Neural cell (in vitro differentiated cells): ENCODE data around the gene LPA. TPM values are rescaled to one million over a fixed set of nuclear protein-coding genes. Genes with fewer than 3 reads are reported as not detected.

ENCODE experiments used
- H2AFZ ChIP-seq: fragments of 200-600, 300-800 bp; sonication (generic), shearing (Covaris generic); 2 replicates; pipeline ENCODE4 v1.6.0; 2014; ENCODE audit warnings: low read depth, mild to moderate bottlenecking, antibody characterized with exemption, low read length, moderate library complexity
- H3F3A ChIP-seq: fragments of 200-600 bp; shearing (Covaris generic); 2 replicates; pipeline ENCODE4 v1.6.1; 2016; ENCODE audit warnings: mild to moderate bottlenecking, moderate library complexity, mixed read lengths, antibody characterized with exemption, low read length; ENCODE audit not compliant: insufficient read depth, poor library complexity, severe bottlenecking
- H3K27ac ChIP-seq: fragments of 200-600, 300-800 bp; sonication (generic), shearing (Covaris generic); 2 replicates; pipeline ENCODE4 v1.5.1; 2014; ENCODE audit warnings: mild to moderate bottlenecking, low read length, moderate library complexity
- H3K27me3 ChIP-seq: fragments of 300-800, 200-600 bp; sonication (generic), shearing (Covaris generic); 2 replicates; pipeline ENCODE4 v1.6.0; 2014; ENCODE audit warnings: mild to moderate bottlenecking, low read depth, low read length, moderate library complexity; ENCODE audit not compliant: insufficient read depth
- H3K36me3 ChIP-seq: fragments of 300-800, 200-600 bp; sonication (generic), shearing (Covaris generic); 2 replicates; pipeline ENCODE4 v1.5.1; 2014; ENCODE audit warnings: mild to moderate bottlenecking, antibody characterized with exemption, low read length, moderate library complexity; ENCODE audit not compliant: insufficient read depth
- H3K4me2 ChIP-seq: fragments of 300-800, 200-600 bp; sonication (generic), shearing (Covaris generic); 2 replicates; pipeline ENCODE4 v1.6.0; 2014; ENCODE audit warnings: mild to moderate bottlenecking, low read length
- H3K4me3 ChIP-seq: fragments of 300-800, 200-600 bp; sonication (generic), shearing (Covaris generic); 2 replicates; pipeline ENCODE4 v1.5.1; 2014; ENCODE audit warnings: mild to moderate bottlenecking, low read length, moderate library complexity
- H3K79me2 ChIP-seq: fragments of 200-600 bp; shearing (Covaris generic); replicated peaks from 2 replicates; pipeline ENCODE4 v1.6.0; 2014; ENCODE audit warnings: mild to moderate bottlenecking, low read length, moderate library complexity; ENCODE audit not compliant: insufficient read depth
- H3K9ac ChIP-seq: fragments of 300-800, 200-600 bp; sonication (generic), shearing (Covaris generic); 2 replicates; pipeline ENCODE4 v1.6.1; 2016; ENCODE audit warnings: mild to moderate bottlenecking, low read length, mixed read lengths
- H3K9me2 ChIP-seq: fragments of 200-600 bp; shearing (Covaris generic); 2 replicates; pipeline ENCODE4 v1.6.1; 2016; ENCODE audit warnings: mild to moderate bottlenecking, low read length, mixed read lengths; ENCODE audit not compliant: insufficient read depth
- H3K9me3 ChIP-seq: fragments of 200-600, 300-800 bp; sonication (generic), shearing (Covaris generic); 2 replicates; pipeline ENCODE4 v1.6.1; 2016; ENCODE audit warnings: mild to moderate bottlenecking, mixed run types, low read length, moderate library complexity, mixed read lengths
- H4K20me1 ChIP-seq: fragments of 200-600 bp; shearing (Covaris generic); 2 replicates; pipeline ENCODE4 v1.6.1; 2016; ENCODE audit warnings: mild to moderate bottlenecking, mixed run types; ENCODE audit not compliant: insufficient read depth
- CTCF ChIP-seq: fragments of 450-650 bp; IDR thresholded peaks from 2 replicates; pipeline ENCODE4 v1.5.1; 2014; ENCODE audit warnings: antibody characterized with exemption, mild to moderate bottlenecking, moderate library complexity; ENCODE audit not compliant: poor library complexity, severe bottlenecking
- EP300 ChIP-seq: fragments of 450-650 bp; conservative IDR thresholded peaks from 2 replicates; pipeline ENCODE4 v1.6.1; 2014; ENCODE audit warnings: antibody characterized with exemption, mild to moderate bottlenecking, moderate library complexity; ENCODE audit not compliant: poor library complexity, severe bottlenecking
- EZH2 ChIP-seq: fragments of 200-600, 300-800 bp; shearing (Covaris generic), sonication (generic); IDR thresholded peaks from 2 replicates; pipeline ENCODE4 v1.6.1; 2014; ENCODE audit warnings: antibody characterized with exemption, low read length, borderline replicate concordance, mild to moderate bottlenecking; ENCODE audit not compliant: insufficient read depth, poor library complexity, severe bottlenecking
- MXI1 ChIP-seq: fragments of 450-650 bp; conservative IDR thresholded peaks from 2 replicates; pipeline ENCODE4 v1.6.1; 2014; ENCODE audit warnings: antibody characterized with exemption, mild to moderate bottlenecking; ENCODE audit not compliant: poor library complexity, severe bottlenecking
- POLR2AphosphoS5 ChIP-seq: IDR thresholded peaks from 2 replicates; pipeline ENCODE4 v1.6.1; 2012
- RAD21 ChIP-seq: fragments of 450-650 bp; conservative IDR thresholded peaks from 2 replicates; pipeline ENCODE4 v1.6.1; 2014; ENCODE audit warnings: antibody characterized with exemption, mild to moderate bottlenecking, moderate library complexity
- REST ChIP-seq: IDR thresholded peaks from 2 replicates; pipeline ENCODE4 v1.6.1; 2012; ENCODE audit warnings: borderline replicate concordance
- SMC3 ChIP-seq: fragments of 450-650 bp; conservative IDR thresholded peaks from 2 replicates; pipeline ENCODE4 v1.6.1; 2014; ENCODE audit warnings: antibody characterized with exemption, mild to moderate bottlenecking, moderate library complexity; ENCODE audit not compliant: poor library complexity
- TAF1 ChIP-seq: IDR thresholded peaks from 2 replicates; pipeline ENCODE4 v1.6.1; 2012; ENCODE audit warnings: low read depth
- polyA plus RNA-seq: library from polyadenylated mRNA; depleted of rRNA; stranded (reverse); fragments of >200 nt; gene quantifications from 2 replicates; pipeline ENCODE4 v1.2.3, GENCODE V29; 2014

Gene LPA
- polyA plus RNA-seq, 1 donor from 2014 or later: not detected

GRCh38 chr6:160667639-160668481, 3.8 kb upstream of the LPA start:
- no peaks in the 10 kb centered on the region for H3K27me3 ChIP-seq
- H3K27ac ChIP-seq: no peak overlapping the region
- H3K9ac ChIP-seq: no peak overlapping the region
- no peak overlapping the region for H3K4me3 ChIP-seq
- H3K79me2 ChIP-seq: no peaks in the 10 kb centered on the region
- no peaks in the 10 kb centered on the region for H4K20me1 ChIP-seq
- no peak overlapping the region for H3K4me2 ChIP-seq
- H3K36me3 ChIP-seq: no peaks in the 10 kb centered on the region
- peaks cover 4% of the 10 kb centered on the region for H3K9me3 ChIP-seq
- TF ChIP-seq RAD21: no peak
- peak; percentile 22 for TF ChIP-seq CTCF
- H3K9me2 ChIP-seq: no peaks in the 10 kb centered on the region
- no peak overlapping the region for H2AFZ ChIP-seq
- no peaks in the 10 kb centered on the region for H3F3A ChIP-seq

- H2AFZ ChIP-seq: no peak overlapping the region
- no peak overlapping the region for H3K9ac ChIP-seq
- no peaks in the 10 kb centered on the region for H3F3A ChIP-seq
- H3K27me3 ChIP-seq: no peaks in the 10 kb centered on the region
- TF ChIP-seq CTCF (no peak), EP300 (no peak), REST (no peak)
- no peaks in the 10 kb centered on the region for H3K9me3 ChIP-seq
- H4K20me1 ChIP-seq: no peaks in the 10 kb centered on the region
- no peaks in the 10 kb centered on the region for H3K9me2 ChIP-seq
- no peaks in the 10 kb centered on the region for H3K36me3 ChIP-seq
- no peak overlapping the region for H3K4me3 ChIP-seq
- no peak overlapping the region for H3K4me2 ChIP-seq
- H3K27ac ChIP-seq: no peak overlapping the region
- H3K79me2 ChIP-seq: no peaks in the 10 kb centered on the region
Observed at GRCh38 chr6:160662842-160663241, 1.2 kb downstream of the LPA start.

- H3K4me3 ChIP-seq: no peak overlapping the region
- no peak overlapping the region for H3K27ac ChIP-seq
- no peaks in the 10 kb centered on the region for H3K27me3 ChIP-seq
- H4K20me1 ChIP-seq: no peaks in the 10 kb centered on the region
- no peak overlapping the region for H3K9ac ChIP-seq
- H3F3A ChIP-seq: no peaks in the 10 kb centered on the region
- H3K79me2 ChIP-seq: no peaks in the 10 kb centered on the region
- no peak overlapping the region for H2AFZ ChIP-seq
- H3K4me2 ChIP-seq: no peak overlapping the region
- no peaks in the 10 kb centered on the region for H3K36me3 ChIP-seq
- H3K9me2 ChIP-seq: no peaks in the 10 kb centered on the region
- H3K9me3 ChIP-seq: no peaks in the 10 kb centered on the region
- TF ChIP-seq CTCF: no peak
- no peak for TF ChIP-seq EZH2
- TF ChIP-seq SMC3: no peak
- no peak for TF ChIP-seq MXI1
- no peak for TF ChIP-seq TAF1
- no peak for TF ChIP-seq RAD21
- no peak for TF ChIP-seq POLR2AphosphoS5
Observed at GRCh38 chr6:160662429-160662828, 1.6 kb downstream of the LPA start.
